ENCODE data around the gene ARHGEF16.

The ARHGEF16 gene

DNA sequence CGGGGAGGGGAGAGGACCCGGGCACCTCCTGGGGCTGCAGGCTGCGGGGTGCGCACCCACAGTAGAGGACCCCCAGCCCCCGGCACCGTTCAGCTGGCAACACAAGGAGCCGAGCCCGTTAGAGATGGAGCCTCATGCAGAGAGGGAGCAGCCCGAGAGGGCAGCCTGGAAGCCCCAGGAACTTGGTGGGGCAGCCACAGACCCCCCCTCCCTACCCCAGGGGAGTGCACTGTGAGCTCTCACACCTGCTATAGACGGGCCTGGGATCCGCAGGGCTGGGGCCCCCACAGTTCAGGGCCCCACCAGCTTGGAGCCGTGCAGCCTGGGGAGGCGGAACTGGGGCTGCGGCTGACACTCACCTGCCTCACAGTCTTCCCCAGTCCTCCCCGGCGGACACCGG lies 47.0 kb downstream of the ARHGEF16 start:
- no peak for TF ChIP-seq TEAD4 (IDR thresholded peaks at IDR 0.05)
- no peak for TF ChIP-seq TAF1 (IDR thresholded peaks at IDR 0.05; ENCODE audit: low read depth)
- TF ChIP-seq RAD21 (IDR thresholded peaks at IDR 0.05; ENCODE audit: low read depth) = no peak
- TF ChIP-seq FOXM1 (IDR thresholded peaks at IDR 0.05; ENCODE audit: borderline replicate concordance, low read depth) = no peak
- TF ChIP-seq, protein P1, sequence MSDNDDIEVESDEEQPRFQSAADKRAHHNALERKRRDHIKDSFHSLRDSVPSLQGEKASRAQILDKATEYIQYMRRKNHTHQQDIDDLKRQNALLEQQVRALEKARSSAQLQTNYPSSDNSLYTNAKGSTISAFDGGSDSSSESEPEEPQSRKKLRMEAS (IDR thresholded peaks at IDR 0.05) = no peak
- TF ChIP-seq EGR1 (IDR thresholded peaks at IDR 0.05) = no peak
- TF ChIP-seq NFIC (IDR thresholded peaks at IDR 0.05) = no peak
- no peak for TF ChIP-seq EP300 (IDR thresholded peaks at IDR 0.05; ENCODE audit: borderline replicate concordance)
- TF ChIP-seq, protein P2, sequence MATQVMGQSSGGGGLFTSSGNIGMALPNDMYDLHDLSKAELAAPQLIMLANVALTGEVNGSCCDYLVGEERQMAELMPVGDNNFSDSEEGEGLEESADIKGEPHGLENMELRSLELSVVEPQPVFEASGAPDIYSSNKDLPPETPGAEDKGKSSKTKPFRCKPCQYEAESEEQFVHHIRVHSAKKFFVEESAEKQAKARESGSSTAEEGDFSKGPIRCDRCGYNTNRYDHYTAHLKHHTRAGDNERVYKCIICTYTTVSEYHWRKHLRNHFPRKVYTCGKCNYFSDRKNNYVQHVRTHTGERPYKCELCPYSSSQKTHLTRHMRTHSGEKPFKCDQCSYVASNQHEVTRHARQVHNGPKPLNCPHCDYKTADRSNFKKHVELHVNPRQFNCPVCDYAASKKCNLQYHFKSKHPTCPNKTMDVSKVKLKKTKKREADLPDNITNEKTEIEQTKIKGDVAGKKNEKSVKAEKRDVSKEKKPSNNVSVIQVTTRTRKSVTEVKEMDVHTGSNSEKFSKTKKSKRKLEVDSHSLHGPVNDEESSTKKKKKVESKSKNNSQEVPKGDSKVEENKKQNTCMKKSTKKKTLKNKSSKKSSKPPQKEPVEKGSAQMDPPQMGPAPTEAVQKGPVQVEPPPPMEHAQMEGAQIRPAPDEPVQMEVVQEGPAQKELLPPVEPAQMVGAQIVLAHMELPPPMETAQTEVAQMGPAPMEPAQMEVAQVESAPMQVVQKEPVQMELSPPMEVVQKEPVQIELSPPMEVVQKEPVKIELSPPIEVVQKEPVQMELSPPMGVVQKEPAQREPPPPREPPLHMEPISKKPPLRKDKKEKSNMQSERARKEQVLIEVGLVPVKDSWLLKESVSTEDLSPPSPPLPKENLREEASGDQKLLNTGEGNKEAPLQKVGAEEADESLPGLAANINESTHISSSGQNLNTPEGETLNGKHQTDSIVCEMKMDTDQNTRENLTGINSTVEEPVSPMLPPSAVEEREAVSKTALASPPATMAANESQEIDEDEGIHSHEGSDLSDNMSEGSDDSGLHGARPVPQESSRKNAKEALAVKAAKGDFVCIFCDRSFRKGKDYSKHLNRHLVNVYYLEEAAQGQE (IDR thresholded peaks at IDR 0.05; ENCODE audit: low read depth) = no peak
- no peak for TF ChIP-seq CEBPB (IDR thresholded peaks at IDR 0.05)

DNA sequence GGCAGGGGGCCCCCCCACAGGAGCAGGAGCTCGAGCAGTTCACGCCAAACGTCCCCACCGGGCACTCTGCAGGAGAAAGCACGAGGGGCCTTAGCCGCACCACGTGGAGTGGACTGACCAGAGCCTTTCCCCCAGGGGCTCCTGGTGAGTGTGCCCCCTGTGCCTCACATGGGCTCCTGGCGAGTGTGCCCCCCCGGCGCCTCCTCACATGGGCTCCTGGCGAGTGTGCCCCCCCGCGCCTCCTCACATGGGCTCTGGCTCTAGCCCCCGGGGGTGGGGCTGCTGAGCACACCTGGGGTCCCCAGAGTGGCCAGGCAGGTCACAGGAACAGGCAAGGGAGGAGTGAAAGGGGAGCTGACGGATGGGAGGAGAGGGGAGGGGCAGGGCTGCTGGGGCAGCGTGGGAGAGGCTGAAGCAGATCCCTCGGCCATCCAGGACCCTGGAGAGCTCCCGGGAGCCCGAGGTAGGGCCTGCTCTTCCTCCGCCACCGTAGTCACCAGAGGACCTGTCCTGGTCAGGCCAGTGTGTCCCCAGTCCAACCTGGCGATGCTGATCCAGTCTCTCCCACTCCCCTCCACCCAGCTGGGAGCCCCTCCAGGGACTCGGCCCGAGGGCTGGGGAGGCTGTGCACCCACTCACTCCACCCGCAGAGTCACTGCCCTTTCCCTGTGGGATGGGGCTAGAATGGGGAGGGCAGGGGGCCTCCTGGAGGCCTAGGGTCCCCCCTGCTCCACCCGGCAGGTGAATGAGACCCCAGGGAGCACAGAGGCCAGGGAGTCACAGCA lies 47.6 kb downstream of the ARHGEF16 start:
- TF ChIP-seq, protein P2 (IDR thresholded peaks at IDR 0.05; ENCODE audit: low read depth) = peak; percentile 94
- TF ChIP-seq, protein P3, sequence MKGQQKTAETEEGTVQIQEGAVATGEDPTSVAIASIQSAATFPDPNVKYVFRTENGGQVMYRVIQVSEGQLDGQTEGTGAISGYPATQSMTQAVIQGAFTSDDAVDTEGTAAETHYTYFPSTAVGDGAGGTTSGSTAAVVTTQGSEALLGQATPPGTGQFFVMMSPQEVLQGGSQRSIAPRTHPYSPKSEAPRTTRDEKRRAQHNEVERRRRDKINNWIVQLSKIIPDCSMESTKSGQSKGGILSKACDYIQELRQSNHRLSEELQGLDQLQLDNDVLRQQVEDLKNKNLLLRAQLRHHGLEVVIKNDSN (IDR thresholded peaks at IDR 0.05) = no peak
- TF ChIP-seq, protein P1 (IDR thresholded peaks at IDR 0.05) = 0 out of 2 replicates have a peak, but pooled peaks have one; percentile 41
- no peak for TF ChIP-seq ZBTB7A (IDR thresholded peaks at IDR 0.05; ENCODE audit: low read depth)
- no peak for TF ChIP-seq TCF12 (IDR thresholded peaks at IDR 0.05; ENCODE audit: low read depth)

DNA sequence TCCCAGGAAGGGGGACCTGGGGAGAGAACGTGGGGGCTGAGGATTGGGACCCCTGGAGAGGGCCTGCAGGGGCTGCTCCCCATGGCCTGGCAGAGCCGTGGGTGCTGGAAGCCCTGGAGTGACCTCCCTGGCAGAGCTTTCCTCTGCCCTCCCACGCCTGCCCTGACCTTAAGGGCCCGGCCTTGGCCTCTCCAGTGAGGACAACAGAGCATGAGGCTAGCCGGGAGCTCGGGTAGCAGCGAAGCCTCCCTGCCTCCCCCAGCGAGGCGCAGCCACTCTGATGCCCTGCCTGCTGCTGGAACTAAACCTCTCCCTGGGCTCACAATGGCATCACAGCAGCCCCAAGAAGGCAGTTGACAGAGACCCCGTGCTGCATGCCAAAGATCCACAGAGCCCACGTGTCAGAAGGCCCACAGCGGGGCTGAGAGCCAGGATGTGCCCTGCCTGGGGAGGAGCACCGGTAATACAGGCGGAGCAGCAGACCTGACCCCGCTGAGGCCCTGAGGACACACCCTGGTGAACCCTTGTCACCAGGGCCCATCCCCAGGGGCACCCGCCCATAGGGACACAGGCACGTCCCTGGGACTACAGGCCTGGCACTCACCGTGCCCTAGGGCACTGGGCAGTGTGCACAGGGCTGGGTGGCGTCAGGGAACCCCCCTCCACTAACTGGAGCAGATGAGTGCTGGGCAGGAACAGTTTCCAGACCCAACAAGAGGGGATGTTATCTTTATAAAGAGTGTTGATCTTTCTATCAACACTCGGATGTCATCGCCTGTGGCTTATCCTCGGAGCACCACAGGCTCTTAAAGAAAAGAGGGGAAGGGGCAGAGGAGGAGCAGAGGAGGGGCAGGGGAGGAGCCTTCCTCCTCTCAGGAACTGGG lies 48.4 kb downstream of the ARHGEF16 start:
- TF ChIP-seq TCF12 (IDR thresholded peaks at IDR 0.05; ENCODE audit: low read depth) (no peak), RAD21 (IDR thresholded peaks at IDR 0.05; ENCODE audit: low read depth) (no peak), CEBPB (IDR thresholded peaks at IDR 0.05) (no peak), ZBTB7A (IDR thresholded peaks at IDR 0.05; ENCODE audit: low read depth) (no peak), TAF1 (IDR thresholded peaks at IDR 0.05; ENCODE audit: low read depth) (no peak), EGR1 (IDR thresholded peaks at IDR 0.05) (no peak), EP300 (IDR thresholded peaks at IDR 0.05; ENCODE audit: borderline replicate concordance) (no peak), NFIC (IDR thresholded peaks at IDR 0.05) (no peak), TEAD4 (IDR thresholded peaks at IDR 0.05) (no peak), CREB1 (IDR thresholded peaks at IDR 0.05; ENCODE audit: low read depth) (no peak), FOXM1 (IDR thresholded peaks at IDR 0.05; ENCODE audit: borderline replicate concordance, low read depth) (no peak), YY1 (IDR thresholded peaks at IDR 0.05; ENCODE audit: low read depth) (no peak)
- TF ChIP-seq, protein P1 (IDR thresholded peaks at IDR 0.05) = no peak
- TF ChIP-seq, protein P2 (IDR thresholded peaks at IDR 0.05; ENCODE audit: low read depth) = no peak
- TF ChIP-seq, protein P3 (IDR thresholded peaks at IDR 0.05) = no peak

Measured in Ishikawa (cell line).